H7 (cell line): ENCODE data around the gene PRKAA1. TPM values are rescaled to one million over a fixed set of nuclear protein-coding genes. Genes with fewer than 3 reads are reported as not detected.

Source experiments
- DNase-seq: peaks from one replicate; pipeline ENCODE4 v3.0.0; 2012
- H3K27me3 ChIP-seq: 2 replicates; pipeline ENCODE4 v1.6.0; 2011; ENCODE audit warnings: mild to moderate bottlenecking, low read length; ENCODE audit not compliant: control insufficient read depth, insufficient read depth
- H3K36me3 ChIP-seq: replicated peaks from 2 replicates; pipeline ENCODE4 v1.5.1; 2011; ENCODE audit warnings: low read length; ENCODE audit not compliant: control insufficient read depth, insufficient read depth
- H3K4me3 ChIP-seq: 2 replicates; pipeline ENCODE4 v1.5.1; 2011; ENCODE audit warnings: low read depth, mild to moderate bottlenecking, control low read depth, low read length, moderate library complexity; ENCODE audit not compliant: insufficient read depth
- total RNA-seq: library from RNA; depleted of rRNA; stranded (reverse); fragments of >200 nt; shearing (Covaris generic); gene quantifications from 2 replicates; pipeline ENCODE4 v1.2.3, GENCODE V29; 2014

The PRKAA1 gene
- total RNA-seq, 1 experiment from 2014 or later: 30.2 TPM

DNA sequence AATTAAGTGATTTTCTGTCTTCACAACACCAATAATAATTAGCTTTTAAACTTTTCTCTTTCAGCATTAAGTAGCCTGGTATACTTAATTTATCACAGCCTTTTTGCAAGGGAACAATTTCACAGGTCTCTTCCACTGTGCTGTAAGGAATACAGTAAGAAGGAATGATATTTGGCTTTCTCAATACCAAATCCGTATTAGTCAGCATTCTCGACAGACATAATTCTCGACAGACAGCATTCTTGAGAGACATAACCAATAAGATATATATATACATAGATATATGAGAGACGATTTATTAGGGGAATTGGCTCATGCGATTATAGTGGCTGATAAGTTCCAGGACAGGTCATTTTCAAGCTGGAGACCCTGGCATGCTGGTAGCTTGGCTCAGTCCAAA, 18.0 kb downstream of the PRKAA1 start:
- no peak for DNase-seq
- Histone ChIP-seq H3K36me3 (peaks cover 3% of the 10 kb centered on the region; the same call in 1 of the 2 replicates), H3K27me3 (no peaks in the 10 kb centered on the region), H3K4me3 (no peak overlapping the region)

DNA sequence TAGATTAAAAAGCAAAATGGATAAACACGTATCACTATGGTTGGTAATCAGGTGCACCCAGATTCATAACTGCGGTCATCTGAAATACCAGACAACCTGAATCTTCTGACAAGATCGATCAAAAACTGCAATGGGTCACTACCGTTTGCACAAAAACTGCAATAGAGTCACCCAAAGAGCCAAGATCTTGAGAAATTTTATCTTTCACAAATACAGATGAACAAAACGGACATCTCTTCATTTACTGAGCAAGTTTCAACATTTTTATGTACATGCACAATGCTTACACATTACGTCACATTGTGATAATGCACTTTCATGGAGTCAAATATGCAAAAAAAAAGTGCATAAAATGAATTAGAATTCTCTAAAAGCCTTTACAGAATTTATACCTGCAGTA, 18.6 kb downstream of the PRKAA1 start:
- Histone ChIP-seq H3K36me3 (peaks cover 3% of the 10 kb centered on the region; the same call in 1 of the 2 replicates), H3K27me3 (no peaks in the 10 kb centered on the region), H3K4me3 (no peak overlapping the region)
- DNase-seq: no peak

DNA sequence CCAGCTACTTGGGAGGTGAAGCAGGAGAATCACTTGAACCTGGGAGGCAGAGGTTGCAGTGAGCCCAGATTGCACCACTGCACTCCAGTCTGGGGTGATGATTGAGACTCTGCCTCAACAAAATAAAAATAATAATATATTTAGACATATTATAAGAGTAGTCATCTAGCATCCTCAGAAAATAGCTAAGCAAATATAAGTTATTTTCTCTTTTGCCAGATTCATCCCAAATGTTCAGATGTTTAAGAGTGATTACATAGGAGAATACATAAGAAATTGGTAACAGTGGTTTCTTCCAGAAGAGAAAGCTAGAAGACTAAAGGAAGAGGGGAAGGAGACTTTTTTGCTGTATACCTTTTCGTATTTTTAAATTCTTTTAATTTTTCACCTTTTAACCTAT, 20.0 kb downstream of the PRKAA1 start:
- Histone ChIP-seq H3K4me3 (no peak overlapping the region), H3K27me3 (no peaks in the 10 kb centered on the region), H3K36me3 (peaks cover 3% of the 10 kb centered on the region; the same call in 1 of the 2 replicates)
- DNase-seq: no peak

DNA sequence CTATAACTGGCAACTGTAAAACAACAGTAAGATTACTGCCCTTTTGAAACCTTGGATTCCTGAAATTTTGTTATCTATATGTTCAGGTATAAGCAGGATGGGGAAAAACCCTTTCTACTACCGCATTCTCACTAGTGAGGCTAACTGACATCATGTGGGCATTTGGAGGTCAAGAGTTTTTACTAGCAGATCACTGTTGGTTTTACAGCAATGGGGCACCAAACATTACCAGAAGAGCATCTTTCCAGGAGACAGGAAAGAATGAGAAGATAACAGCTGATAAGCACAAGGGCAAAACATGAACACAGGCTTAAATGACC, 21.6 kb downstream of the PRKAA1 start:
- Histone ChIP-seq H3K4me3 (no peak overlapping the region), H3K27me3 (no peaks in the 10 kb centered on the region), H3K36me3 (peaks cover 3% of the 10 kb centered on the region; the same call in 1 of the 2 replicates)
- no peak for DNase-seq

DNA sequence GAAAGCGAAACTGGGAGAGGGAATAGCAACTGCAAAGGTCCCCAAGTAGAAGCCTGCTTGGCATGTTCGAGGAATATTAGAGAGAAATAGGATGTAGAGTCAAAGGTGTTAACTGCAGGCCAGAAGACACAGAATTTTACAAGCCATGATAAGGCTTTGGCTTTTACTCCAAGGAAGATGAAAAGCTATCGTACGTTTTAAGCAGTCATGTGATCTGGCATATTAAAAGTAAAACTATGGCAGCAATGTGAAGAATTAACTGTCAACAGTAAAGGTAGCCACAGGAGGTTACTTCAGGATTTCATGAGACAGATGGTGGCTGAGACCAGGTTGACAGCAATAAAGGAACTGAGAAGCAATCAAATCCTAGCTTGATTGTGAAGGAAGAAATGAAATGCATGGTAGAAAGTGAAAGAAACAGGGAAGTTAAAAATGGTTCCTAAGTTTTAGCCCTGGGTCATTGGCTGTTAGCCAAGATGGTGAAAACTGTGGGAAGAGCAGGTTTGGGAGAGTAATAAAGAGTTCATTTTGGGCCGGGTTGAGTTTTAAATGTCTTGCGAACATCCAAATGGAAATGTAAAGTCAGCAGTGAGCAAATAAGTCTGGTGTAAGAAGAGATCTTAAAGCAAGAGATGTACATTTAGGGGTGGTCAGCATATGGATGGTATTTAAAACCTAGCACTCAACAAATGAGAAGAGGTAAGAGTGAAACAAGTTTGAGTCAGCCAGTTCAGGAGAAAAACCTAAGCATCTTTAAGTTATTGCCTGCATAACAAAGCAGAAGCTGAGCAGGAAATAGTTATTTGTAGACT, 22.1 kb downstream of the PRKAA1 start:
- DNase-seq: no peak
- H3K36me3 ChIP-seq: peaks cover 3% of the 10 kb centered on the region
- H3K27me3 ChIP-seq: no peaks in the 10 kb centered on the region
- no peak overlapping the region for H3K4me3 ChIP-seq

DNA sequence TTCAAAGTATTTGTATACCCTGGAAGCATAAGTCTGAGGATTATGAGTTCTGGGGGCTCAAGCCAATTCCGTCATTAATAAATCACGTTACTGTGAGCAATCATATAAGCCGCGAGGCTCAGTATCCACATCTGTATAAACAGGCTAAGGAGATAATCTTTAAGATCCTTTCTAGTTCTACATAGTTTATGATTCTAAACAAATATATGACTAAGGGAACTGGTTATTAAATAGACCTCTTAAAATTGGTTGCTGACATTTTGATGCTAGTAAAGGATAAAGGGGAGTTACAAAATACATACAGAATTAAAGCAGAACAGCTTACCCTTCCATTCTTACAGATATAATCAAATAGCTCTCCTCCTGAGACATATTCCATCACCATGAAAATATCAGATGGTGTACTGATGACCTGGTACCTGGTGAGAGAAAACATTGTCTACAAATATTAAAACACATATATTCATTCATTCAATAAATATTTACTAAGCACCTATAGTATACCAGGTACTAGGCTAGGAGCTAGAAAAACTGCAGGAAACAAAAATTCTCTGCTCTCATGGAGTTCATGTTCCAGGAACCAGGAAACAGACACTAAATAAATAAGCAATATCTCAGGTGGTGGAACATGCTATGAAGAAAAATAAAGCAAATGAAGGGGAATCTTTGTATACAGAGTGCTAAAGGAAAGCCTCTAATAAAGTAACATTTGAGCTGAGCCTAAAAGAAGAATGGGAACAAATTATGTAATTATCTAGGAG, 22.9 kb downstream of the PRKAA1 start:
- no peaks in the 10 kb centered on the region for H3K27me3 ChIP-seq
- no peak for DNase-seq
- H3K36me3 ChIP-seq: peaks cover 3% of the 10 kb centered on the region
- no peak overlapping the region for H3K4me3 ChIP-seq

DNA sequence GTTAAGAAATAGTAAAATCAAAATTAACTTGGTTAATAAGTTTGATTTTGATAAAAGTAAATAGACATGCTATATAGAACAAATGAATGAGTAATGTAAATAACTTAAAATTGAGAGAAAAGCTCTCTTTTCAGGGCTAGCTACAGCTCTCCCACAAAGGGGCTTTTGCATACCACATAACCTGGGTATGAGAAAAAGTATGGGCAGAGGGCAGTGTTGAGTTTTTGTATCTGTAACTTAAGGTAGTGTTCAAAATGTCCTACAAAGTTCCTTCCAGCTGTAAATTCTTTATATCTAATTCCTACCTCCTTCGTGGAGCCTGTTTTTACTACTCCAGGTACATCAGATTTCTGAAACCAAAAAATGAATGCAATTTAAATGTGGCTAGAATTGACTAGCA, 23.6 kb downstream of the PRKAA1 start:
- no peak for DNase-seq
- Histone ChIP-seq H3K27me3 (no peaks in the 10 kb centered on the region), H3K36me3 (peaks cover 3% of the 10 kb centered on the region), H3K4me3 (no peak overlapping the region)

DNA sequence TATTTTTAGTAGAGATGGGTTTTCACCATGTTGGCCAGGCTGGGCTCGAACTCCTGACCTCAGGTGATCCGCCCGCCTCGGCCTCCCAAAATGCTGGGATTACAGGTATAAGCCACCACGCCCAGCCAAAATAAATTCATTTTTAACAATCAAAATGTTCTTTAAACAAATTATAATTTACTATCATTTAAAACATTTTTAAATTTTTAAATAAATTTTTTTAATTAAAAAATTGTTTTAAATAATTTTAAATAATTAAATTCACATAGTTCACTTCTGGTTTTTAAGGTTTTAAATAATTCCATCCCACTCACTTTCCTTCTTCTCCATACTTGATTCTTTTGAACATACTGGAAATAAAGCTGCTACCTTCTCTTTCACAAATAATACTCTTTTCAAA, 27.4 kb downstream of the PRKAA1 start:
- H3K36me3 ChIP-seq: no peaks in the 10 kb centered on the region; the same call in none of the 2 replicates
- no peaks in the 10 kb centered on the region for H3K27me3 ChIP-seq
- H3K4me3 ChIP-seq: no peak overlapping the region
- no peak for DNase-seq

- DNase-seq: no peak
These were observed 35.5 kb downstream of the PRKAA1 start for GRCh38 chr5:40762705-40763104.

GRCh38 chr5:40757400-40757799, 40.8 kb downstream of the PRKAA1 start:
- H3K4me3 ChIP-seq: no peak overlapping the region
- H3K27me3 ChIP-seq: no peaks in the 10 kb centered on the region
- no peak for DNase-seq
- no peaks in the 10 kb centered on the region; the same call in 1 of the 2 replicates for H3K36me3 ChIP-seq

More at GRCh38 chr5:40762705-40763104, 35.5 kb downstream of the PRKAA1 start:
- Histone ChIP-seq H3K4me3 (no peak overlapping the region), H3K27me3 (no peaks in the 10 kb centered on the region), H3K36me3 (peaks cover 11% of the 10 kb centered on the region)

DNA sequence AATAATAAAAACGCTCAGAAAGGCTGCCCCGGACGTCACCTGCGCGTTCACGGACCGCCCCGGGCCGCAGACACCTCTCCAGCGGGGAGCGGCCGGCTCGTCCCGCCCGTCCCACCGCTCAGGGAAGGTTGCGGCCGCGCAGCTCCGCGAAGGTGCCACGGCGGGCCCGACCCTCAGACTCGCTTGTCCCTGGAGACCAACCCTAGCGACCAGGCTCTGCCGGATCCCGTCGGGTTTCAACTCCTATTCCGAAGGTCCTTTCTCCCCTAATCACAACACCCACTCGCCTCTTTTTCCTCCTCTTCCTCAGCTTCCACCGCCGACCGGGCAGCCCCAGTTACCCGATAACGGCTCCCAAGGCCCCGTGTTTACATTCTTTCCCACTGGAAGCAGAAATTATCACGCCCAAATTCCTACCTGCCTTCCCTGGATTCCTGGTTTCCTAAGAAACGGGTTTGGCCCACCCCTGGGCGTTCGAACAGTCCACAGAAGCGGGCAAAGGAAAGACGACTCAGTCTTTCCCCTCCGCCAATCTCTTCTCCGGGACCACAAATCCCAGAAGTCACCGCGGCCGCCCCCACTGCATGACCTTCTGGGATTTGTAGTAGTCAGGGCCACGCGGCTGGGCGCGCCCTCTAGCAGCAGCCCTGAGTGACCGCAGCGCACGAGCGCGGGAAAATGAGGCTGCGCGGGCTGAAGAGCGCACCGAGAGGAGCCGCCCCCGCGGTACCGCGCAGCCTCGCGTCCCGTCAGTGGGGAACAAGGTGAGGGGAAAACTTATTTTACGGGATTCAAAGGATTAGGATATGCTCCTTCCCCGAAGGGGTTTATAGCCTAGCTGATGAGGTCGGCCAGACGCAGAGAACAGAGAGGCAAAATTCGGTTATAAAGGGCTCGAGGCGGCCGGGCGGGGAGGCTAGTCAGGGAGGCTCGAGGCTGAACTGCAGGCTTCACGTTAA, 42.5 kb downstream of the PRKAA1 start, which contains the start of gene TTC33:
TSS of gene TTC33 (minus strand) at position 555 of the 959 bp plus-strand sequence. CDS start 8,943 bp downstream, outside the sequence.
- peak; percentile 93 for DNase-seq
- H3K36me3 ChIP-seq: no peaks in the 10 kb centered on the region
- peak within 1 kb of the TSS; percentile 66 for H3K4me3 ChIP-seq
- no peaks in the 10 kb centered on the region for H3K27me3 ChIP-seq

GRCh38 chr5:40755093-40755406, 43.1 kb downstream of the PRKAA1 start:
- H3K4me3 ChIP-seq: peak overlapping the region; percentile 66
- H3K27me3 ChIP-seq: no peaks in the 10 kb centered on the region
- no peaks in the 10 kb centered on the region for H3K36me3 ChIP-seq
- DNase-seq: peak; percentile 67

DNA sequence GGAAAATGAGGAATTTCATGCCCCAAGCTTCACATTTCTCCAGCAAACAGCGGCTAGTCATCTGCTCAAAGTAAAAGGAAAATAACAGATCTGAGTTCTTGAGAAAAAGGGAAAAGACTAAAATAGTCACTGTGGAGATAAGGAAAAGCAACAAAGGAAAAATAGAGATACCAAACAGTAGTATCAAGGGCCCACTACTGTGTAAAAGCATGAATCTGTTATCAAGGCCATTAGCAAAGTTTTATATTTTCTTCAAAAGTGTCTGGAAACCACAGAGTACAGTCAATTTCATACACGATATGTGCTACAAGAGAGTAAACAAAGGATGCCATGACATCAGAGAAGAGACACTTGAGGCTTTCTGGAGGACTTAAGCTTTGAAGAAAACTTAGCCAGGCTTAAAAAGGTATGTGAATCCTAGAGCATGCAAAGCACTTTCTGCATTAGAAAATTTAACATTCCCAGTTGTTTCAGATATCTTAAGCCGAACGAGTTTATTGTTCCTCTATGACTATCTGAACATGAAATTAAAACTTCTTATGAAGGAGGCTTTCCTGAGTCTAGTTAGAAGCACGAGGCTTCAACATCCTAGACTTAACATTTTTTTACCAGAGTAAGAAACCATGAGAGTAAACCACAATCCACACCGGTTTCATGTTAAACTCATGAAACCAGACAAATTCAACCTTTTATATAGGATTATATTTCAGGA, 43.6 kb downstream of the PRKAA1 start:
- H3K27me3 ChIP-seq: no peaks in the 10 kb centered on the region
- H3K36me3 ChIP-seq: no peaks in the 10 kb centered on the region
- DNase-seq: peak; percentile 6
- H3K4me3 ChIP-seq: peak overlapping the region; percentile 66; the same call in 1 of the 2 replicates

- Histone ChIP-seq H3K27me3 (no peaks in the 10 kb centered on the region), H3K36me3 (no peaks in the 10 kb centered on the region), H3K4me3 (no peak overlapping the region)
- DNase-seq: no peak
These were observed 51.5 kb downstream of the PRKAA1 start for GRCh38 chr5:40746703-40747102.
